GM18907 (cell line): ENCODE measurements around the gene ADAM30.

Source experiments
- ATAC-seq: cut with Tn5 transposase; IDR thresholded peaks from one replicate; pipeline ENCODE4 v1.9.1; 2021; ENCODE audit warnings: mild to moderate bottlenecking, moderate library complexity; ENCODE audit not compliant: unreplicated experiment

ADAM30 gene

GRCh38 chr1:119909890-119910596 is 13.7 kb upstream of the ADAM30 start:
- ATAC-seq, result no peak

DNA sequence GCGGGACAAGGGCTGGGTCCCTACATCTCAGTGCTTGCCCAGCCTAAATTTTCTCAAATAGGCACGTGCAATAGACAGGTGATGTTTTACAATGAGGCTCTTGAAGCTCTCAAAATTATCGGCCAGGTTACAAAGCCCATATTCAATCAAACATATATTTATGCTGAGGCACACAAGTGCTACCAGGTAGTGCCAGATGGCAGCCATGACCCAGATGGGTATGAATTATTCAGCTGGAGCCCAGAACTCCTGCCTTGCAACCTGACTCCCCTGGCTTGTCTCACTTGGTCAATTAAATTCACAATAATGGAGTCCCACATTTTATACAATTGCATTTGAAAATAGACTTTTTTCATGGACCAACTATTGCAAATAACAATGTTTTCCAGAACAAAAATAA is 12.3 kb upstream of the ADAM30 start:
- ATAC-seq, result no peak

- no peak for ATAC-seq
Observed at GRCh38 chr1:119906927-119907652, 10.8 kb upstream of the ADAM30 start.

DNA sequence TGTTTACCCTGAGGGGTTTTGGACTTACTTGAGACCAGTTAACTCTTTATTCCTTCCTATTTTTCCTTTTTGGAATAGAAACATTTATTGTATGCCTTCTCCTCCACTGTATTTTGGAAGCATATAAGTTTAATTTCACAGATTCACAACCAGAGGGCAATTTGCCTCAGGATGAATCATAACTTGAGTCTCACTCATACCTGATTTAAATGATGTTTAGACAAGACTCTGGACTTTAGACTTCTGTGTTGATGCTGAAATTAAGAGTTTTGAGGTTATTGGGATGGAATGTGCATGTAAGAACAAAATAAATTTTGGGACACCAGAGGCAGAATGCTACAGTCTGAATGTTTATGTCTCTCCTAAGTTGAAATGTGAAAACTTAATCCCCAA is 7.1 kb upstream of the ADAM30 start:
- no peak for ATAC-seq

GRCh38 chr1:119902775-119903442 is 6.6 kb upstream of the ADAM30 start:
- no peak for ATAC-seq

- ATAC-seq, result no peak
Observed at GRCh38 chr1:119898981-119899720, 2.8 kb upstream of the ADAM30 start.

DNA sequence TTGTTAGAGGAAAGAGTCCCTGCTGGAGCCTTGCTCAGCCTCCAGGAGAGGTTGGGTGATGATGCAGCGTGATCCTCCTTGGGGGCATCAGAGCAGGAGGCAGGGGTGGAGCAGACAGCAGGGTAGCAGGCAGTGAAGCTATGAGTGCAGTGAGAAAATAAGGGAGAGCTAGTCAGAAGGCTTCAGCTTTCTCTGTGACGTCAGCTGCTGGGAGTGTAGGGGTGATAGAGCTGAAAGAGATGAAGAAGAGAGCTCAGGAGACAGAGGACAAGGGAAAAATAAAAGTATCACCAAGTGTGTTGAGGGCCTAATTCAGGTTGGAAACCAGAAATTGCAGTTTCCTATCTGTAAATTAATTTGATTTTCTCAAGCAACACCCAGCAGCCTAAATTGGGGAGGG is 2.2 kb upstream of the ADAM30 start:
- no peak for ATAC-seq

DNA sequence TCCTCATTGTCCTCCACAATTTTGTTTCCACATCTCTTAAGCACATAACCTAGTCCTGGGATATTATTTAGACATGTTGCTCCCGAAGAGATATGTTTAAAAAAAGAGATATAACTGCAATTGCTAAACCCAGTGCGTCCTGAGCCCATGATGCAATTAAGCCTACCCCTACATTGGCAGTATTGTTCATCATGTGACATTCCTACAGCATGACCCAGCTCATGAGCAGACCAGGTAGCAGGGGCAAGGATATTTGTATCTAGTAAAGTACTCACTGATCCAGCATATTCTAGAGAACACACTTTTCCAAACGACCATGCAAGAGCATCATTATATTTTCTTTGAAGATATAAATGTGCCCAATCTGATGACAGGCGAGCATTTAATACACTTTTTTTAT is 1.2 kb downstream of the ADAM30 start:
- no peak for ATAC-seq

GRCh38 chr1:119893827-119894700 is 2.3 kb downstream of the ADAM30 start:
- ATAC-seq, result no peak

DNA sequence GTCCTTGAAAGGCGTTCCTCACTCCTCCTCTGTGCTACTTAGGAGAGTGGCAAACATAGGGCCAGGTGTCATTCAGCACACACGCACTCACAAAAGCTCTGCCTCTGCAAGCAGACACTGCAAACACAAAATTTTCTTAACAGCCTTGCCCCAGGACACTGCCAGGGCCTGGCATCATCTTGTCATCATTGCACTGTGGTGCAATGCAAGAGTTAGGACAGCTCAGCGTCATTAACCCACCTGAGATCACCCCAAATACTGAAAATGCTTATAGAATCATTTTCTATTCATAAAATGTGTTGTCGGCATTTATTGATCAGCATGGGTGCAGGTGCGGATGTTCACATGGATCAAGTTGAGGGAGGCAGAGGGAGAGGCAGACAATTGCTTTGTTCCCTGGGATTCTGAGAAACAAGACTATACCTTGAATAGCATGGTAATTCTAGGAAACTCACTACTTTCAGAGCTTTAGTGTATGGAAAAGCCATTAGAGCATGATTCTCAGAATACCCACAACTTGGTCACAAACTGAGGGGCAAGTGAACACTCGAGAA is 3.0 kb downstream of the ADAM30 start:
- no peak for ATAC-seq

DNA sequence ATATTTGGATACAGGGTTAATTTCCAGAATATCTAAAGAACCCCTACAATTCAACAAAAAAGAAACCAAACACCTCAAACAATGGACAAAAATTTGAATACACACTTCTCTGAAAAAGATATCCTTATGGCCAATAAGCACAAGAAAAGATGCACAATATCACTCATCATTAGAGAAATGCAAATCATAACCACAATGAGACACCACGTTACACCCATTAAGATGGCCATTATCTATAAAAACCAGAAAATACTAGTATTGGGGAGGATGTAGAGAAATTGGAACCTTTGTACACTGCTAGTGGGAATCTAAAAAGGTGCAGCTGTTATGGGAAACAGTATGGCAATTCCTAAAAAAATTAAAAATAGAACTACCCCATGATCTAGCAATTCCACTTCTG is 4.9 kb downstream of the ADAM30 start:
- no peak for ATAC-seq

GRCh38 chr1:119888476-119888875 is 7.8 kb downstream of the ADAM30 start:
- ATAC-seq, result no peak

DNA sequence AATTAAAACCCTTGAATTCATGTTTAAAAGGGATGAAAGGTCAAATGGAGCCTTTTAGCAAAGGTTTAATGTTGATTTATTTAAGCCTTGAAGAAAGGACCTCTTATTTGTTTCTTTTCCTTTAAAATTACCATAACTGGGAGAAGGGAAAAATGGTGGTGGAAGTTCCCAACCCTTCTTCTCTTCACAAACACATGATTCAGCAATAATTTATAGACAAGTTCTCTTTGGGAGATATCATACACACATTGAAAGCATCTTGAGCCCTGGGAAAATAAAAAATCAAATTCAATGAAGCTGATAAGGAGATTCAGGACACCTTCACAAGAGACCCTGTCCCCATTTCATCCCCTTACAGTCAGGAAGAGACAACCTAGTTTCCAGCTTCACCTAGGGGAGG is 8.9 kb downstream of the ADAM30 start:
- ATAC-seq, result no peak

DNA sequence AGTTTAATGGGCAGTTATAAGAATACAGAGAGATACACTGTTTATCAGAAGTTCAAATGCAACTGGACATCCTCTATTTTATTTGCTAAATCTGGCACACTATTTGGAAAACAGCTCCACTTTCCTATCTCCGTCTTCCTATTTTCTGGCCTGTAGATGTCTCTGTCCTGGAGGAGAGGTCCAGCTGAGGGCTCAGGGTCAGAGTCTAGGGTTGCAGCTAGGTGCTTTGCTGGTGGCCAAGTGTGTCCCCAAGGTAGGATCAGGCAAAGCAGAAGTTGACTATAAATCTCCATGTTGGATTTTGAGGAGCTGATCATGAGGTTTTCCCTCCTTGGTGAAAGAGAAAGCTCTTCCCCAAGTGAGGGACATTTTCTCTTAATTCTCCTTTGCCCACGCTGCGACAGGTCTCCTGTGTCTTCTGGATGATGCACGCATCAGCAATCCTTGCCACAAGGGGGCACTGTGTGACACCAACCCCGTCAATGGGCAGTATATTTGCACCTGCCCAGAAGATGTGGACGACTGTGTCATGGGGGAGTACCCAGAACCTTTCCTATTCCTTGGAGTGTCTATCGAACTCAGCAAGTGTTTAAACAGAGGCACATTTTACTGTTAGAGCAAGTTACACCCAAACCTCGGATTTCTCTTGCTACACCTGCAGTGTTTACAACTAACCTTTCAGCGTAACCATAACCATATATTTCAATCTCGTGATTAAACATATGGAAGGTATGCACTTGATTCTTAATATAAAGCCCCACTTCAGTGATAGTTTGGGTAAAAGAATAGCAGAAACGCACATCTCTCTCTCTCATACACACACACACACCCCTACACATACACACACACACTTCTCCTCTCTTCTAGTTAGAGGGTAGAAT is 10.2 kb downstream of the ADAM30 start:
- ATAC-seq, result no peak

DNA sequence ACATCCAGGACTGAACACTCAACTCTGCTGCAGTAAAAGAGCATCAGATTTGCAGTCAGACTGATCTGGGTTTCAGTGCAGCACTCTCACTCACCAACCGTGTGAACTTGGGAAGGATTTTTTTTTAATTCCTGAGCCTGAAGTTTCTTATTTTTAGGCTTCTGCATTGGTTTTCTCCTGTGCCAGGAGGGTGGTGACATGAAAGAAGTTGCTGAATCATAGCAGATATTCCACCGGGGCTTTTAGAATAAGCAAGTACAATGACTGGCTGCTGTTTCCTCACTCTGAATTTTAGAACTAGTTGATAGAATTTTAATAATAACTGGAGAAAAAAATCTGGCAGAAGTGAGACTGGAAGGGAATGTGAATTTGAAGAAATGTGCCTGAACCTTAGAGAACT is 11.6 kb downstream of the ADAM30 start:
- ATAC-seq, result no peak

- ATAC-seq, result no peak
Observed at GRCh38 chr1:119883826-119884225, 12.5 kb downstream of the ADAM30 start.

GRCh38 chr1:119882132-119883049 is 13.9 kb downstream of the ADAM30 start:
- no peak for ATAC-seq
